MM.1S (cell line): ENCODE data around the gene FGGY.

ENCODE experiments used
- DNase-seq: peaks from one replicate; pipeline ENCODE4 v3.0.0-alpha.2; 2015
- H2AFZ ChIP-seq: fragments of 300-600 bp; sonication (generic); 2 replicates; pipeline ENCODE4 v1.6.0; 2016; ENCODE audit warnings: antibody characterized with exemption, low read length
- H3F3A ChIP-seq: fragments of 300-600 bp; sonication (generic); 2 replicates; pipeline ENCODE4 v1.6.1; 2016; ENCODE audit warnings: mild to moderate bottlenecking, antibody characterized with exemption, low read length, moderate library complexity, mixed read lengths; ENCODE audit not compliant: insufficient read depth
- H3K27ac ChIP-seq: fragments of 300-600 bp; sonication (generic); 2 replicates; pipeline ENCODE4 v1.5.1; 2016; ENCODE audit warnings: mild to moderate bottlenecking, low read length
- H3K27me3 ChIP-seq: fragments of 300-600 bp; sonication (generic); replicated peaks from 2 replicates; pipeline ENCODE4 v1.6.0; 2016; ENCODE audit warnings: low read length; ENCODE audit not compliant: insufficient read depth
- H3K36me3 ChIP-seq: fragments of 300-600 bp; sonication (generic); replicated peaks from 2 replicates; pipeline ENCODE4 v1.6.1; 2016; ENCODE audit warnings: mild to moderate bottlenecking, low read length, mixed read lengths; ENCODE audit not compliant: insufficient read depth
- H3K4me1 ChIP-seq: fragments of 300-600 bp; sonication (generic); 2 replicates; pipeline ENCODE4 v1.6.1; 2016; ENCODE audit warnings: low read length, mixed read lengths
- H3K4me2 ChIP-seq: fragments of 300-600 bp; sonication (generic); 2 replicates; pipeline ENCODE4 v1.6.0; 2016; ENCODE audit warnings: low read depth, low read length
- H3K4me3 ChIP-seq: fragments of 300-600 bp; sonication (generic); 2 replicates; pipeline ENCODE4 v1.5.1; 2016; ENCODE audit warnings: low read length, mixed read lengths
- H3K79me2 ChIP-seq: fragments of 300-600 bp; sonication (generic); 2 replicates; pipeline ENCODE4 v1.6.1; 2016; ENCODE audit warnings: mixed run types, low read length, mixed read lengths
- H3K9ac ChIP-seq: fragments of 300-600 bp; sonication (generic); 2 replicates; pipeline ENCODE4 v1.6.1; 2016; ENCODE audit warnings: low read length, mixed read lengths
- H3K9me2 ChIP-seq: fragments of 300-600 bp; sonication (generic); replicated peaks from 2 replicates; pipeline ENCODE4 v1.6.1; 2016; ENCODE audit warnings: mild to moderate bottlenecking, low read length, mixed read lengths; ENCODE audit not compliant: insufficient read depth
- H3K9me3 ChIP-seq: fragments of 300-600 bp; sonication (generic); replicated peaks from 2 replicates; pipeline ENCODE4 v1.6.1; 2016; ENCODE audit warnings: mild to moderate bottlenecking, low read length, mixed read lengths; ENCODE audit not compliant: insufficient read depth
- H4K20me1 ChIP-seq: fragments of 300-600 bp; sonication (generic); 2 replicates; pipeline ENCODE4 v1.6.1; 2016; ENCODE audit warnings: mild to moderate bottlenecking, low read length, moderate library complexity, mixed read lengths; ENCODE audit not compliant: insufficient read depth
- EZH2 ChIP-seq: fragments of 300-600 bp; sonication (generic); optimal IDR thresholded peaks from 2 replicates; pipeline ENCODE3; 2017; ENCODE audit warnings: low read depth, mild to moderate bottlenecking, antibody characterized with exemption, low read length, mixed read lengths
- EZH2phosphoT487 ChIP-seq: fragments of 300-600 bp; sonication (generic); IDR thresholded peaks from 2 replicates; pipeline ENCODE4 v1.6.1; 2018; ENCODE audit warnings: antibody characterized with exemption, low read length
- TF ChIP-seq, protein P1 (sequence below): fragments of 300-600 bp; sonication (generic); IDR thresholded peaks from 2 replicates; pipeline ENCODE4 v1.5.1; 2016; ENCODE audit warnings: antibody characterized with exemption, low read length, mixed read lengths

The FGGY gene

DNA sequence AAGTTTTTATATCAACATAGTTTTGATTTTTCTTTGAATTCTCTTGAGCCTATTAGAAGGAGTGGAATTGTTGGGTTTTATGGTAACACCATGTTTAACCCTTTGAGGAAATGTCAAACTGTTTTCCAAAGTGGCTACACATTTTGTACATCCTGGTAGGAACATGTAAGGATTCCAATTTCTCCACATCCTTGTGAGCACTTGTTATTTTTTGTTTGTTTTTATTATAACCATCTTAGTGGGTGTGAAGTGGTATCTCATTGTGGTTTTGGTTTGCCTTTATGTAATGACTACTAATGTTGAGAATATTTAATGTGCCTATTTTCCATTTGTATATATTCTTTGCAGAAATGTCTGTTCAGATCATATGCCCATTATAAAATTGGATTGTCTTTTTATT is 120.5 kb downstream of the FGGY start:
- Histone ChIP-seq H3K27me3 (no peaks in the 10 kb centered on the region), H2AFZ (no peak overlapping the region), H3K4me2 (no peak overlapping the region)

DNA sequence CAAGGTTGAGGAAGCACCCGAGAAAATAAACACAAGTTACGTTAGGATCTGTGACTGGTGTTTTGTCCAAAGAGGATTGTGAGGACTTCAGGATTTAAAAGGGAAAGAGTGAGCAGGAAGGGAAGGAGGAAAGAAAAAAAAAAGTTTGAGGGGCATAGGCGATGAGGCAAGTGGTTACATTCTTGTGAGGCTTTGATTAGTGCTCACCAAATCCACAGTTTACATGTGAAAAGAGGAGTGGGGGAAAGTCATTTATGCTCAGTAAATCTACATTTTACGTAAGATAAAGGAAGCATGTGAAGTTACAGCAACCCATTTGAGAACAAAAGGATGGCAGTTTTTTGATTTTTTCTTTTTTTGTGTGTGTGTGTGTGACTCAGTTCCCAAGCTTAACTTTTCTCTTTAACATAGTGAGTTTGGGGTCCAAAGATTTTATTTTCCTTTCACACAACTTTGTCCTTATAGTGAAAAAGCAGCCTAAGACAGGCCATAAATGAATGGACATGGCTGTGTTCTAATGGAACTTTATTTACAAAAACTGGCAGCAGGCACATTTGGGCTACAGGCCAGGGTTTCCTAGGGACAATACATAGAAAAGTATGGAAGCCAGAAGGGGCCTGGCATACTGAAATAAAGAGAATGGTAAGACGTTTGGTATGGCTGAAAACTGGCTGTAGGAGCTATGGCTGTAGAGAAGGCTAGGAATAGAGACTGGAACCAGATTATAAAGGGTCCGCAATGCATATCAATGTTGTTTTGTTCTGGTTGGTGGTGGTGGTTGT is 121.7 kb downstream of the FGGY start:
- Histone ChIP-seq H3K4me2 (no peak overlapping the region), H3K4me3 (no peak overlapping the region), H3K79me2 (no peaks in the 10 kb centered on the region), H3K27me3 (no peaks in the 10 kb centered on the region), H3F3A (no peaks in the 10 kb centered on the region), H2AFZ (no peak overlapping the region), H3K27ac (no peak overlapping the region), H3K9me3 (no peaks in the 10 kb centered on the region), H4K20me1 (no peaks in the 10 kb centered on the region), H3K4me1 (peaks cover 8% of the 10 kb centered on the region; the same call in 1 of the 2 replicates), H3K9ac (no peak overlapping the region), H3K9me2 (no peaks in the 10 kb centered on the region), H3K36me3 (no peaks in the 10 kb centered on the region)
- no peak for DNase-seq
- TF ChIP-seq EZH2phosphoT487 (no peak), EZH2 (no peak)
- TF ChIP-seq, protein P1, sequence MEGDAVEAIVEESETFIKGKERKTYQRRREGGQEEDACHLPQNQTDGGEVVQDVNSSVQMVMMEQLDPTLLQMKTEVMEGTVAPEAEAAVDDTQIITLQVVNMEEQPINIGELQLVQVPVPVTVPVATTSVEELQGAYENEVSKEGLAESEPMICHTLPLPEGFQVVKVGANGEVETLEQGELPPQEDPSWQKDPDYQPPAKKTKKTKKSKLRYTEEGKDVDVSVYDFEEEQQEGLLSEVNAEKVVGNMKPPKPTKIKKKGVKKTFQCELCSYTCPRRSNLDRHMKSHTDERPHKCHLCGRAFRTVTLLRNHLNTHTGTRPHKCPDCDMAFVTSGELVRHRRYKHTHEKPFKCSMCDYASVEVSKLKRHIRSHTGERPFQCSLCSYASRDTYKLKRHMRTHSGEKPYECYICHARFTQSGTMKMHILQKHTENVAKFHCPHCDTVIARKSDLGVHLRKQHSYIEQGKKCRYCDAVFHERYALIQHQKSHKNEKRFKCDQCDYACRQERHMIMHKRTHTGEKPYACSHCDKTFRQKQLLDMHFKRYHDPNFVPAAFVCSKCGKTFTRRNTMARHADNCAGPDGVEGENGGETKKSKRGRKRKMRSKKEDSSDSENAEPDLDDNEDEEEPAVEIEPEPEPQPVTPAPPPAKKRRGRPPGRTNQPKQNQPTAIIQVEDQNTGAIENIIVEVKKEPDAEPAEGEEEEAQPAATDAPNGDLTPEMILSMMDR: no peak

More for the DNA sequence above, 120.5 kb downstream of the FGGY start:
- no peaks in the 10 kb centered on the region for H3K36me3 ChIP-seq
- no peaks in the 10 kb centered on the region for H3K79me2 ChIP-seq
- no peaks in the 10 kb centered on the region for H4K20me1 ChIP-seq
- peaks cover 16% of the 10 kb centered on the region for H3K4me1 ChIP-seq
- H3K27ac ChIP-seq: no peak overlapping the region
- no peak overlapping the region for H3K4me3 ChIP-seq
- DNase-seq: no peak
- no peaks in the 10 kb centered on the region for H3K9me2 ChIP-seq
- no peak for TF ChIP-seq EZH2
- TF ChIP-seq, protein P1: no peak
- TF ChIP-seq EZH2phosphoT487: no peak
- H3F3A ChIP-seq: no peaks in the 10 kb centered on the region
- H3K9ac ChIP-seq: no peak overlapping the region
- H3K9me3 ChIP-seq: no peaks in the 10 kb centered on the region

DNA sequence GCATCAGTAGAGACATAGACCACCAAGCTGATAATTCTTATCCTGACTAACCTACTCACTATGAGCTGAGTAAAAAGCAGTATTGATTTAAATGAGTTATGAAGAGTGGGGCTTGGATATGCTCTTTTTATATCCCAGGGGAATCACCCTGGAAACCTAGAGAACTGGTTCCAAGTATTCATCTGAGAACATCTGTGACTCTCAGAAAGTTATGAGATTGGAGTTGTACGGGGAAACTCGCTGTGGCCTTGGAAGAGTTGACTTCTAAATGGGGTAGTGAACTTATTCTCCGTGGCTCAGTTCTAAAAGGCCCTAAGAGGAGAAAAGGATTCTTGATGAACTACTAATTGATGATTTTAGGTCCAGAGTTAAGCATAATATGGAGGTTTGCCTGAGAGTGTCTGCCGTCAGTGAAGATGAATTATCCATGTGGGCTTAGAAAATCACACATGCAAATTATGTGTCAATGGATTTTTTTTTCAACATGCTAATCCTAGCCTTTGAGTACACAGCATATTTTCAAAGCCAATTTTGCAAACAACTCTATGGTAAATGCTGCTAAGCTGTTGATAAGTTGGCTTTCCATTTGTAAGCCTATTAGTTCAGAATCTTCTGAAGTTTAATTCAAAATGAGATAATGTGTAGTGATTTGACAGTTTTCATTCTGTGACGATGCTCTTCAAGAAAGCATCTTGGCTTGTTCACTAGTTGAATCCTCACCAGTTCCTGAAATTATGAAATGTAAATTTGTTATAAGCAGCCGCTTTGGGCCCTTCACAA is 122.7 kb downstream of the FGGY start:
- no peaks in the 10 kb centered on the region for H3K9me3 ChIP-seq
- no peaks in the 10 kb centered on the region for H3K79me2 ChIP-seq
- no peaks in the 10 kb centered on the region for H3K9me2 ChIP-seq
- no peak overlapping the region for H3K9ac ChIP-seq
- no peak overlapping the region for H2AFZ ChIP-seq
- TF ChIP-seq, protein P1: no peak
- TF ChIP-seq EZH2 (no peak), EZH2phosphoT487 (no peak)
- no peaks in the 10 kb centered on the region for H3K36me3 ChIP-seq
- H4K20me1 ChIP-seq: no peaks in the 10 kb centered on the region
- no peak for DNase-seq
- H3K27me3 ChIP-seq: no peaks in the 10 kb centered on the region
- H3K27ac ChIP-seq: no peak overlapping the region
- no peaks in the 10 kb centered on the region for H3F3A ChIP-seq
- H3K4me1 ChIP-seq: no peaks in the 10 kb centered on the region
- H3K4me3 ChIP-seq: no peak overlapping the region
- no peak overlapping the region for H3K4me2 ChIP-seq
